ENCODE results near the gene OSBPL5. TPM values are rescaled to one million over a fixed set of nuclear protein-coding genes. Genes with fewer than 3 reads are reported as not detected.

Gene OSBPL5
- polyA plus RNA-seq, 3 donors: 3.1 to 30.3 (median 6.8) TPM

- Histone ChIP-seq H4K20me1 (ENCODE audit: insufficient read depth, low read length) (peaks cover 26% of the 10 kb centered on the region), H3K27ac (ENCODE audit: low read depth in 1 of 2, low read length in 2 of 2) (no peak overlapping the region), H3K27me3 (ENCODE audit: control insufficient read depth in 2 of 2, insufficient read depth in 2 of 2, low read length in 2 of 2) (no peaks in the 10 kb centered on the region), H3K79me2 (ENCODE audit: insufficient read depth, low read length) (no peaks in the 10 kb centered on the region), H2AFZ (ENCODE audit: insufficient read depth, low read depth, low read length, poor library complexity, severe bottlenecking) (no peak overlapping the region), H3K9me3 (replicated peaks in 1 of 2; ENCODE audit: control insufficient read depth in 1 of 2, insufficient read depth in 1 of 2, low read length in 2 of 2) (no peaks in the 10 kb centered on the region), H3K4me1 (ENCODE audit: control insufficient read depth in 1 of 2, insufficient read depth in 2 of 2, low read length in 2 of 2) (peaks cover 18 to 27% of the 10 kb centered on the region in 2 donors), H3K36me3 (replicated peaks in 1 of 2; ENCODE audit: control insufficient read depth in 1 of 2, insufficient read depth in 2 of 2, low read length in 2 of 2) (peaks cover 51 to 87% of the 10 kb centered on the region in 2 donors), H3K9ac (ENCODE audit: insufficient read depth, low read length, poor library complexity, severe bottlenecking) (no peak overlapping the region), H3K4me2 (replicated peaks; ENCODE audit: extremely low read depth, low read length, poor library complexity, severe bottlenecking) (no peak overlapping the region), H3K4me3 (replicated peaks in 1 of 3; ENCODE audit: low read depth in 2 of 3, low read length in 3 of 3) (no peak overlapping the region)
- Mint-ChIP-seq H3K4me1 (peaks cover 25% of the 10 kb centered on the region), H3K27me3 (ENCODE audit: low read depth in 3 of 3) (peaks cover 0 to 3% (median 2%) of the 10 kb centered on the region in 3 donors), H3K27ac (no peak overlapping the region), H3K4me3 (no peak overlapping the region), H3K9me3 (peaks cover 0 to 5% (median 2%) of the 10 kb centered on the region in 7 donors), H3K36me3 (peaks cover 60 to 92% of the 10 kb centered on the region in 2 donors)
- 92% methylated on average over 13 of the region's 34 CpGs for WGBS (ENCODE audit: insufficient coverage)
- intact Hi-C loops (cut with micrococcal nuclease): no loop called here
- no peak for DNase-seq
- no peak for TF ChIP-seq CTCF (IDR thresholded peaks at IDR 0.05)
Observed at GRCh38 chr11:3121931-3122774, 43.0 kb downstream of the OSBPL5 start.

DNA sequence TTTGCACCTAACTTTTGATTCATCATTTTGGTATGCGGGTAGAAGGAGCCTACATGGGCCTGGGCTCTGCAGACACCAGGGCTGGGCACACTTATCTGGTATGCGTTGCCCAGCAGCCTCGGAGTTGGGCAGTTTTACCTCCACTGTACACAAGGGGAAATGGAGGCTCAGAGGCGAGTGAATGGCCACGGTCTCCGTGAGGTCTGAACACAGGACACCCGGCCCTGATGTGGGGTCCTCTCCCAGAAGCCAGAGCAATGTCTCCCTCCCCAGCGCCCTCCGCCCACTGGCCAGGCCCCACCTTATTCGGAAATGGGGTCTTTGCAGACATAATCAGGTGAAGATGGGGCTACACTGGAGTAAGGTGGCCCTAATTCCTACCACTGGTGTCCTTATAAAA is 43.7 kb downstream of the OSBPL5 start:
- 97% methylated on average over 6 of the region's 10 CpGs for WGBS (ENCODE audit: insufficient coverage)

More for the DNA sequence above, 43.7 kb downstream of the OSBPL5 start:
- Histone ChIP-seq H3K36me3 (replicated peaks in 1 of 2; ENCODE audit: control insufficient read depth in 1 of 2, insufficient read depth in 2 of 2, low read length in 2 of 2) (peaks cover 50 to 85% of the 10 kb centered on the region in 2 donors), H3K9me3 (replicated peaks in 1 of 2; ENCODE audit: control insufficient read depth in 1 of 2, insufficient read depth in 1 of 2, low read length in 2 of 2) (no peaks in the 10 kb centered on the region), H3K4me1 (ENCODE audit: control insufficient read depth in 1 of 2, insufficient read depth in 2 of 2, low read length in 2 of 2) (peaks cover 13 to 19% of the 10 kb centered on the region in 2 donors), H4K20me1 (ENCODE audit: insufficient read depth, low read length) (peaks cover 19% of the 10 kb centered on the region), H3K4me2 (replicated peaks; ENCODE audit: extremely low read depth, low read length, poor library complexity, severe bottlenecking) (no peak overlapping the region), H2AFZ (ENCODE audit: insufficient read depth, low read depth, low read length, poor library complexity, severe bottlenecking) (no peak overlapping the region), H3K27me3 (ENCODE audit: control insufficient read depth in 2 of 2, insufficient read depth in 2 of 2, low read length in 2 of 2) (no peaks in the 10 kb centered on the region), H3K27ac (ENCODE audit: low read depth in 1 of 2, low read length in 2 of 2) (no peak overlapping the region), H3K4me3 (replicated peaks in 1 of 3; ENCODE audit: low read depth in 2 of 3, low read length in 3 of 3) (no peak overlapping the region), H3K9ac (ENCODE audit: insufficient read depth, low read length, poor library complexity, severe bottlenecking) (no peak overlapping the region), H3K79me2 (ENCODE audit: insufficient read depth, low read length) (no peaks in the 10 kb centered on the region)
- Mint-ChIP-seq H3K36me3 (peaks cover 59 to 89% of the 10 kb centered on the region in 2 donors), H3K27me3 (ENCODE audit: low read depth in 3 of 3) (peaks cover 0 to 2% (median 0%) of the 10 kb centered on the region in 3 donors), H3K4me1 (peaks cover 19% of the 10 kb centered on the region), H3K4me3 (no peak overlapping the region), H3K9me3 (peaks cover 0 to 4% (median 2%) of the 10 kb centered on the region in 7 donors), H3K27ac (no peak overlapping the region)
- intact Hi-C loops (cut with micrococcal nuclease): no loop called here
- TF ChIP-seq CTCF (IDR thresholded peaks at IDR 0.05): no peak
- no peak for DNase-seq
